ENCODE results near the gene ADGRD1. TPM values are rescaled to one million over a fixed set of nuclear protein-coding genes. Genes with fewer than 3 reads are reported as not detected.

ADGRD1 gene
- total and polyA plus RNA-seq, 2 of the 8 experiments (the other 6 are each of a cell fraction or from before 2014, with no cell fraction given) = 0.36 to 0.48 TPM

GRCh38 chr12:131060011-131060703, 106.5 kb downstream of the ADGRD1 start (continued):
- no peak for TF ChIP-seq EP300 (IDR thresholded peaks at IDR 0.05; ENCODE audit: borderline replicate concordance in 1 of 2, low read depth in 2 of 2, low read length in 2 of 2)

All from H1 (cell line).